NCI-H510A (cell line): ENCODE data around the gene GSTM5.
"Not testable (repeated sequence)": the region's sequence is repeated elsewhere in the genome, so short reads cannot be mapped to it uniquely, and the experiment has no call there.

Experiments
- DNase-seq: peaks from one replicate; lab custom pipeline; 2025; lab: John Stamatoyannopoulos, UW

GSTM5 gene

DNA sequence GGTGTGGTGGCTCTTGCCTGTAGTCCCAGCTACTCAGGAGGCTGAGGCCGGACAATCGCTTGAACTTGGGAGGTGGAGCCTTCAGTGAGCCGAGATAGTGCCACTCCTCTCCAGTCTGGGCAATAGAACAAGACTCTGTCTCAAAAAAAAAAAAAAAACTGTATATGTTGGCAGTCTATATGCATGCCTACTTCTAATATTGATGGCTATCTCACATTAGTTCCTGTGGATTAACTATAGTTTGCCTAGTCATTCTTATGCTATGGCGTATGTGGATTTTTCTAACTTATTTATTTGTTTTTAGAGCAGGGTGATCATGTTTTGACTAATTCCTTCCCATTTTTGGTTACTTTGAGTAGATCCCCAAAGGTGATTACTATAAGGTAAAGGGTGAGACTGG, 15.0 kb upstream of the GSTM5 start:
- DNase-seq = no peak

DNA sequence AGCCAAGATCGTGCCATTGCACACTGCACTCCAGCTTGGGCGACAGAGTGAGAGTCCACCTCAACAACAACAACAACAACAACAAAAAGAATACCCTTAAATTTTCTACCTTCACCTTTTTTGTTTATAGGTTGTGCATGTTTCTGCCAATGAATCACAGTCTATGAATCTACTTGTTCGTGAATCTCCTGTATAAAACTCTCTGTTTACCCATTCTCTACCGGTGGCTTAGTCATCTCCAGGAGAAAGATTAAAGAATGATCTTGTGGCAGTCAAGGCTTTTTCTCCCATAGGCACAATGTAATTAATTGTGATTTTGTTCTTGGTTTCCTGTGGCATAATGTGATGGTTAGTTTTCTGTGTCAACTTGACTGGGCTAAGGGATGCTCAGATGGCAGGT, 14.2 kb upstream of the GSTM5 start:
- not testable (repeated sequence) for DNase-seq

DNA sequence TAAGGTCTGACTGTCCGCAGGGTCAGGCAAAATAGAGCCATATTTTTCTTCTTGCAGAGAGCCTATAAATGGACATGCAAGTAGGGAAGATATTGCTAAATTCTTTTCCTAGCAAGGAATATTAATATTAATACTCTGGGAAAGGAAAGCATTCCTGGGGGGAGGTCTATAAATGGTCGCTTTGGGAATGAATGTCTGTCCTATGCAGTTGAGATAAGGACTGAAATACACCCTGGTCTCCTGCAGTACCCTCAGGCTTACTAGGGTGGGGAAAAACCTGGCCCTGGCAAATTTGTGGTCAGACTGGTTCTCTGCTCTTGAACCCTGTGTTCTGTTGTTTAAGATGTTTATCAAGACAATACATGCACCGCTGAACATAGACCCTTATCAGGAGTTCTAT, 9.1 kb upstream of the GSTM5 start:
- not testable (repeated sequence) for DNase-seq

- no peak for DNase-seq
Observed at GRCh38 chr1:109704173-109704572, 7.9 kb upstream of the GSTM5 start.

DNA sequence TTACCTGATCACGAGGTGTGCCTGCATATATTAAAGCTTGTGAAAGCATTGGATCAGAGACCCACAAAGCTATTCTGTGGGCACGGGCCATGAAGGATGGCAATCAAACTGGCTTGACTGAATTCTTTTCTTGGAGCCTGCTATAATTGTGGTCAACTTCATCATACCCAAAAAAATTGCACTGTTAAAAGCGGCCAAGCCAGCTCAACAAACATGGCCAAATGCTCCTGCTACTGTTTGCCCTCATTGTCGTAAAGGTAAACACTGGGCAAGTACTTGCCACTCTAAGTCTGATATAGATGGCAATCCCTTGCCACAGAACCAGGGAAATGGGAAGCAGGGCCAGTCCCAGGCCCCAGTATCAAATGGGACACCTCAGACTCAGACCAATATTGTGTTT, 6.6 kb upstream of the GSTM5 start:
- DNase-seq = no peak

- DNase-seq = not testable (repeated sequence)
Observed at GRCh38 chr1:109708949-109709348, 3.1 kb upstream of the GSTM5 start.

DNA sequence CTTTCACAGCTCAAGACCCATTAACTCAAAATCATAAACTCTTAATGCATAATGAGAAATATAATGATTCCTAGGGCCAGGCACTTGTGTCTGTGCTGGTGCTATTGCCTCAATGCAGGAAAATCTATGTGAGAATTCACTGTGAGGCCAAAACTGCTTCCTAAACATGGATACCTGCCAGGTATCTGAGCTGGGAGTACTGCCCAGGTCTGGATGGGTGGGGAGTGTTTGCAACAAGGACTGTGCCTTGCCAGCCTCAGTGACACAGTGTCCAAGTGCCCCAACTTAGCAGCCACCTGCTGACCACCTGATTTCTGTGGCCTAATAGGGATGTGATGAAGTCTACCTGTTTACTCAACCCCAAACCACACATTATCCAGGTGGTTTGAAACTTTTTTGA, 2.2 kb upstream of the GSTM5 start:
- not testable (repeated sequence) for DNase-seq

DNA sequence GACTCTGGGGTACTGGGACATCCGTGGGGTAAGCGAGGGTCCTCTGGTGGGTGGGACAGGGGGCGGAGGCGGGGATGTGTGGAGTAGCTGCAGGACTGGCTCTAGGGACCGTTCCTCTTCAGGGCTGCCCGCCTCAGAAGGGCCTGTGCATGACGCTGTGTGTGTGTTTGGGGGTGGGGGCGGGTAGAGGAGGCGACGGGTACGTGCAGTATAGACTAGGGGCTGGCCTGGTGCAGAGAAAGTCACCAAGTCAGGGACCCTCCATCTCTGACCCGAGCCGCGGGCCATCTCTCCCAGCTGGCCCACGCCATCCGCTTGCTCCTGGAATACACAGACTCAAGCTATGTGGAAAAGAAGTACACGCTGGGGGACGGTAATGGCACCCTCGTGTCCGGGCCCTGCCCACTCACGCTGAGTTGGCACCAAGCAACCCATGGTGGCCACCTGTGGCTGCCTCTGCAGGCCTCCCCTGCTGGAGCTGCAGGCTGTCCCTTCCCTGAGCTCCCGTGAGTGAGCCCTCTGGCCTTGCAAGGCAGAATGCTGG, 342 bp downstream of the GSTM5 start:
- no peak for DNase-seq

DNA sequence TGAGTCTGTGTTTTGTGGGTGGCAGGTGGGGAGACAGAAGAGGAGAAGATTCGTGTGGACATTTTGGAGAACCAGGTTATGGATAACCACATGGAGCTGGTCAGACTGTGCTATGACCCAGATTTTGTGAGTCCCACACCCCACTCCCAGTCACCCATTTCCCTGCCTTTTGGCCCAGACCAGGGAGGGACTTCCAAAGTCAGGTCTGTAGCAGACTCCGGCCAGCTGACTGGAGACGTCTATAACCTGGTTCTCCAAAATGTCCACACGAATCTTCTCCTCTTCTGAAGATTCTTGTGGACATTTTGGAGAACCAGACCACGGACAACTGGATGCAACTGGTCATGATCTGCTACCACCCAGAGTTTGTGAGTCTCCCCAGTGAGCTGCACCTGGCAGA, 1.6 kb downstream of the GSTM5 start:
- no peak for DNase-seq

GRCh38 chr1:109714661-109715372, 2.8 kb downstream of the GSTM5 start:
- no peak for DNase-seq

GRCh38 chr1:109716121-109716520, 4.1 kb downstream of the GSTM5 start:
- no peak for DNase-seq

DNA sequence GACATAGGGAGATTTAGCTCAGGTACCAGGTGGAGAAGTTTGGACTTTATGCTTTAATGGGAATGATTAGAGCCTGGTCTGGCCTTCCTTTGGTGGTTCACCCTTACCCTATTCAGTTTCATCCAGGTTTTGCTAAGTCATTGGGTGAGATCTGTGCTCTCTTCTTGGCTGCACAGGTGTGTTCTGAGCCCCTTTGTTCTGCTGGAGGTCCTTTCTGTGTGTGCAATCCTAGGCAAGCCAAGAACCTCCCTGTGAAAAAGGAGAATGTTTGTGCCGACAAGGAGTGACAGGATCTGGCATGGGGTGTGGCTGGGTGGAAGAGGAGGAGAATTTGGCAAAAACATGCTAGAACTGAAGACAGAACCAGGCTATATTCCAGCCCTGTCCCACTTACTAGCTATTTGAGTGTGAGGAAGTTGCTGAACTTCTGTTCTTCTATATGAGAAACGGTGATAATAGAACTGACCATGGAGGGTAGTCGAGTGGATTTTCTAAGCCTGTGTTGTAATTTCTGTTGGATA, 4.6 kb downstream of the GSTM5 start:
- no peak for DNase-seq

DNA sequence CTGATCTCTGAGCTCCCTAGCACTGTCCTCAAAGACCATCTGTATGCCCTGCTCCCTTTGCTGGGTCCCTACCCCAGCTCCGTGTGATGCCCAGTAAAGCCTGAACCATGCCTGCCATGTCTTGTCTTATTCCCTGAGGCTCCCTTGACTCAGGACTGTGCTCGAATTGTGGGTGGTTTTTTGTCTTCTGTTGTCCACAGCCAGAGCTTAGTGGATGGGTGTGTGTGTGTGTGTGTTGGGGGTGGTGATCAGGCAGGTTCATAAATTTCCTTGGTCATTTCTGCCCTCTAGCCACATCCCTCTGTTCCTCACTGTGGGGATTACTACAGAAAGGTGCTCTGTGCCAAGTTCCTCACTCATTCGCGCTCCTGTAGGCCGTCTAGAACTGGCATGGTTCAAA, 5.7 kb downstream of the GSTM5 start:
- no peak for DNase-seq

DNA sequence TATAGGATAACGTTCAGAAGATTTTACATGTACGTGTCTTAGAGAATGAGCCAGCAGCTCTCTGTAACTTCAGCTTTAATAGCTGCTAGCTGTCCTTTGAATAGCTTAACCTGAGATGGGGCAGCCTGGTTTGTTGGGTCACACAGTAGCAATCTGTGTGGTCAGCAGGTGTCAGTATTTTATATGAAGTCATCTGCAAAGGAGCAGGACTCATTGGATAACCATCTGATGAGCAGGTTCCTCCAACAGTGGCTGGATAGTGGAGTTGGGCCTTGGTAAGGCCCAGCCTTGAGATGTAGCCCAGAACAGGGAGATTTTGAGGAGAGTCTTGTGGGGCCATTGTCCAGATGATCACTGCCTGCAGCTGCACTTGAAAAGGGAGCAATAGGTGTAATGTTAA, 6.4 kb downstream of the GSTM5 start:
- no peak for DNase-seq

- no peak for DNase-seq
Observed at GRCh38 chr1:109719337-109719837, 7.3 kb downstream of the GSTM5 start.

- DNase-seq = no peak
Observed at GRCh38 chr1:109721042-109721441, 9.0 kb downstream of the GSTM5 start.

DNA sequence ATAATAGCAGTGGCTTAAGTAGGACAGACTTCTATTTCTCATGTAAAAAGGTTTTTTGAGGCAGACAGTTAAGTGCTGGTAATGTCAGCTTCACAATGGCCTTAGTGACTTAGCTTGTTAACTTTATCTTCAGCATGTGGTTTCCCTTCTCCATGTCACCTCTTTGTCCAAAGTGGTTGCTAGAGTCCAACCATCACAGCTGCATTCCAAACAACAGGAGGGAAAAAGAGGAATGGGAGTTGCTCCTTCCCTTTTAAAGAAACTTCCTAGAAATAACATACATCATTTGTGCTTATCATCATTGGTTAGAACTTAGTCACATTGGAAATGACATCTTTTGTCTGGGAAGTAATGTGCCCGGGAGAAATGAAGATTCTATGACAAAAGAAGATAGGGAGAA, 9.9 kb downstream of the GSTM5 start:
- no peak for DNase-seq

- no peak for DNase-seq
Observed at GRCh38 chr1:109722908-109723691, 11.0 kb downstream of the GSTM5 start.

- no peak for DNase-seq
Observed at GRCh38 chr1:109724933-109725332, 12.9 kb downstream of the GSTM5 start.

- DNase-seq = no peak
Observed at GRCh38 chr1:109725510-109725909, 13.5 kb downstream of the GSTM5 start.

GRCh38 chr1:109726007-109726406, 14.0 kb downstream of the GSTM5 start:
- no peak for DNase-seq

- no peak for DNase-seq
Observed at GRCh38 chr1:109726728-109727373, 14.8 kb downstream of the GSTM5 start.
